HepG2 (cell line): ENCODE results near the gene PEAK3. TPM values are rescaled to one million over a fixed set of nuclear protein-coding genes. Genes with fewer than 3 reads are reported as not detected.
A peak's percentile ranks its signal among the peaks of the same experiment; 100 is the strongest.

Source experiments
- ARNT ChIP-seq: fragments of 450-650 bp; IDR thresholded peaks from 2 replicates; pipeline ENCODE4 v1.6.1; 2017
- ASH2L ChIP-seq: fragments of 300-600, 200-600 bp; sonication (generic); IDR thresholded peaks from 2 replicates; pipeline ENCODE4 v1.7.0; 2017; ENCODE audit warnings: low read depth, mild to moderate bottlenecking, moderate library complexity, mixed read lengths, low read length; ENCODE audit not compliant: insufficient read length
- CREM ChIP-seq, 2 experiments: sonication (generic) in 1 of 2; formaldehyde crosslinking in 1 of 2; IDR thresholded peaks; 2 replicates each; pipeline versions ENCODE4 v1.4.0 to v1.6.1; 2016 to 2020; ENCODE audit warnings: antibody characterized with exemption in 1 of 2, mild to moderate bottlenecking in 1 of 2, missing genetic modification reagents in 1 of 2
- ELF1 ChIP-seq: sonication (generic); formaldehyde crosslinking; IDR thresholded peaks from 2 replicates; pipeline ENCODE4 v1.4.0; 2020; ENCODE audit warnings: missing genetic modification reagents
- KDM4B ChIP-seq: sonication (generic); formaldehyde crosslinking; IDR thresholded peaks from 2 replicates; pipeline ENCODE4 v1.4.0; 2020; ENCODE audit warnings: missing genetic modification reagents
- MAF1 ChIP-seq: sonication (generic); formaldehyde crosslinking; IDR thresholded peaks from 2 replicates; pipeline ENCODE4 v1.5.0; 2020; ENCODE audit warnings: missing genetic modification reagents, borderline replicate concordance
- POLR2AphosphoS2 ChIP-seq: IDR thresholded peaks from 2 replicates; pipeline ENCODE4 v1.6.1; 2011; ENCODE audit warnings: low read depth, low read length, improper control_type of control experiment
- POLR2G ChIP-seq: fragments of 200-400 bp; formaldehyde crosslinking; IDR thresholded peaks from 2 replicates; pipeline ENCODE4 v1.6.1; 2018; ENCODE audit warnings: mild to moderate bottlenecking, low read depth, low read length, moderate library complexity
- PRMT3 ChIP-seq: sonication (generic); formaldehyde crosslinking; IDR thresholded peaks from 2 replicates; pipeline ENCODE4 v1.8.1; 2022; ENCODE audit warnings: low read depth, mild to moderate bottlenecking, moderate library complexity, missing genetic modification reagents, borderline replicate concordance
- PRPF4 ChIP-seq: fragments of 200-400 bp; formaldehyde crosslinking; IDR thresholded peaks from 2 replicates; pipeline ENCODE4 v1.6.1; 2016; ENCODE audit warnings: low read length, low read depth; ENCODE audit not compliant: poor library complexity, severe bottlenecking
- SALL2 ChIP-seq: sonication (generic); formaldehyde crosslinking; IDR thresholded peaks from 2 replicates; pipeline ENCODE4 v1.8.1; 2023; ENCODE audit warnings: mild to moderate bottlenecking, missing genetic modification reagents, inconsistent platforms
- USF2 ChIP-seq, 2 experiments: sonication (generic) in 1 of 2; formaldehyde crosslinking in 1 of 2; IDR thresholded peaks; 2 replicates each; pipeline versions ENCODE4 v1.5.1 to v1.6.1; 2011 to 2020; ENCODE audit warnings: borderline replicate concordance in 1 of 2, low read depth in 1 of 2, low read length in 1 of 2, mild to moderate bottlenecking in 1 of 2, missing genetic modification reagents in 1 of 2, moderate library complexity in 1 of 2
- ZBTB43 ChIP-seq: sonication (generic); formaldehyde crosslinking; conservative IDR thresholded peaks from 2 replicates; pipeline ENCODE4 v1.4.0; 2020; ENCODE audit warnings: missing genetic modification reagents
- ZC3H4 ChIP-seq: sonication (generic); formaldehyde crosslinking; IDR thresholded peaks from 2 replicates; pipeline ENCODE4 v1.4.0; 2020; ENCODE audit warnings: missing genetic modification reagents, borderline replicate concordance
- ZFP36L2 ChIP-seq: sonication (generic); formaldehyde crosslinking; IDR thresholded peaks from 2 replicates; pipeline ENCODE4 v1.4.0; 2020; ENCODE audit warnings: missing genetic modification reagents
- ZFP41 ChIP-seq: sonication (generic); formaldehyde crosslinking; IDR thresholded peaks from 2 replicates; pipeline ENCODE4 v1.4.0; 2020; ENCODE audit warnings: mild to moderate bottlenecking, missing genetic modification reagents, borderline replicate concordance
- ZIK1 ChIP-seq: sonication (generic); formaldehyde crosslinking; IDR thresholded peaks from 2 replicates; pipeline ENCODE4 v1.5.0; 2020; ENCODE audit warnings: mild to moderate bottlenecking, low read depth, missing genetic modification reagents, borderline replicate concordance
- ZNF256 ChIP-seq: sonication (generic); formaldehyde crosslinking; conservative IDR thresholded peaks from 2 replicates; pipeline ENCODE4 v1.4.0; 2020; ENCODE audit warnings: missing genetic modification reagents
- ZNF597 ChIP-seq: sonication (generic); formaldehyde crosslinking; IDR thresholded peaks from 2 replicates; pipeline ENCODE4 v1.5.0; 2020; ENCODE audit warnings: missing genetic modification reagents
- polyA plus RNA-seq, 8 experiments: library from polyadenylated mRNA; depleted of rRNA in 3 of 8; stranded (reverse) in 7 of 8; unstranded in 1 of 8; fragments of >200 nt; fragmentation: Illumina TruSeq in 4 of 8; extraction: Trizol in 4 of 8; gene quantifications; 2 replicates each; pipeline versions ENCODE4 v1.2.1 to v1.2.3, GENCODE V29; 2011 to 2016; ENCODE audit warnings: low read depth in 4 of 8, missing spikeins in 1 of 8, mixed read lengths in 1 of 8; ENCODE audit not compliant: insufficient read depth in 1 of 8
- total RNA-seq, 5 experiments: library from RNA; depleted of rRNA; stranded (reverse); fragments of >200 nt; fragmentation: Illumina TruSeq; extraction: Trizol; gene quantifications; 2 replicates each; pipeline ENCODE4 v1.2.3, GENCODE V29; 2016; ENCODE audit warnings: low read depth in 1 of 5
- TF ChIP-seq, protein P1 (sequence below): sonication (generic); formaldehyde crosslinking; IDR thresholded peaks from 2 replicates; pipeline ENCODE4 v1.5.0; 2020; ENCODE audit warnings: missing genetic modification reagents
- TF ChIP-seq, protein P2 (sequence below): sonication (generic); formaldehyde crosslinking; IDR thresholded peaks from 2 replicates; pipeline ENCODE4 v1.8.0; 2022; ENCODE audit warnings: missing genetic modification reagents, mild to moderate bottlenecking, inconsistent platforms, borderline replicate concordance

The PEAK3 gene
- total and polyA plus RNA-seq, 2 of the 13 experiments (the other 11 are each of a cell fraction or from before 2014, with no cell fraction given) = not detected

DNA sequence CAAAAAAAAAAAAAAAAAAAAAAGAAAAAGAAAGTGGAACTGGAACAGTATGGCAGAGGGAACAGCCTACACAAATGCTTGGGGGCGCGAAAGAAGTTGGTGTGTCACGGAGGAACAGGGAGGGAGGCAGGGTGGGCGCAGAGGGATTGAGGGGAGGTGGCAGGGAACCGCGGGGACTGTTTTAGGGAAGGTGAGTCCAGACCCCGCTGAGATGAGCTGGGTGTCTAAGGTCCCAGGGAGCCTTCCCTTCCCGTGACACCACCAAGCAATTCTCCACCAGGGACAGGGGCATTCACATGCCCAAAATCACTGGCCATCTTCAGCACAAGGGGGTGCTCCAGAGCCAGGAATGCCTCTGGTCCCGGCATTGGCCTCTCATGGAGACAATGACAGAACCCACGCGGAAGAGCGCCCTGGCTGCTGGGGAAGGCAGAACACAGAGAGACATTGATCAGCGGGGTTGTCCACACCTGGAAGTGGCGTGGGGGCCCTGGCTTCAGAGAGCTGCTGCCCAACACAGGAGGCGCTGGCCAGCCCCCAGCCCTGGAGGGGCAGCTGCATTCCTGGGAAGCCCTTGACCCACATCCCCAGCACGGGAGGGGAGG is 6.9 kb downstream of the PEAK3 start (continued):
- no peak for TF ChIP-seq USF2 (IDR thresholded peaks at IDR 0.05; ENCODE audit: low read depth, low read length)
- no peak for TF ChIP-seq USF2 (CRISPR knock-in tag; IDR thresholded peaks at IDR 0.05; ENCODE audit: borderline replicate concordance)
- TF ChIP-seq ZIK1 (CRISPR knock-in tag) = no peak
- TF ChIP-seq, protein P1, sequence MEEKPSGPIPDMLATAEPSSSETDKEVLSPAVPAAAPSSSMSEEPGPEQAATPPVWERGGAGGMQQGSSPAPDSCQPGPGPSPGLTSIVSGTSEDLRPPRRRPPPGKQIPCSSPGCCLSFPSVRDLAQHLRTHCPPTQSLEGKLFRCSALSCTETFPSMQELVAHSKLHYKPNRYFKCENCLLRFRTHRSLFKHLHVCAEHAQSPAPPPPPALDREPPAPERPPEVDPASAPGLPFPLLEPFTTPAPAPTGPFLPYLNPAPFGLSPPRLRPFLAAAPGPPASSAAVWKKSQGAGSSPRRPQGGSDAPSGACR (CRISPR knock-in tag) = no peak
- TF ChIP-seq, protein P2, sequence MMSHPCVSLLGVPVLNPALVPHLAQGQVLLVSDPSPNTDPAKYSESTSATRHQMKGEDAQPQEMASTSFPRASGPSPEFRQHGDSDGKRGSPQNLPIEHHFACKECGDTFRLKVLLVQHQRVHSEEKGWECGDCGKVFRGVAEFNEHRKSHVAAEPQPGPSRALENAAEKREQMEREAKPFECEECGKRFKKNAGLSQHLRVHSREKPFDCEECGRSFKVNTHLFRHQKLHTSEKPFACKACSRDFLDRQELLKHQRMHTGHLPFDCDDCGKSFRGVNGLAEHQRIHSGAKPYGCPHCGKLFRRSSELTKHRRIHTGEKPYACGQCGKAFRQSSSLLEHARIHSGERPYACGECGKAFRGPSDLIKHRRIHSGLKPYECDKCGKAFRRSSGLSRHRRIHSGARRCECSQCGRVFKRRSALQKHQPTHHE = no peak
- TF ChIP-seq ZNF256 (CRISPR knock-in tag) = no peak
- no peak for TF ChIP-seq SALL2 (CRISPR knock-in tag)
- TF ChIP-seq ZFP36L2 (CRISPR knock-in tag) = no peak
- TF ChIP-seq POLR2AphosphoS2 = no peak
- TF ChIP-seq PRPF4 = no peak
- TF ChIP-seq POLR2G = 0 out of 2 replicates have a peak, but pooled peaks have one; percentile 21
- no peak for TF ChIP-seq ZNF597 (CRISPR knock-in tag)
- no peak for TF ChIP-seq KDM4B (CRISPR knock-in tag)
- no peak for TF ChIP-seq ASH2L
- no peak for TF ChIP-seq CREM (IDR thresholded peaks at IDR 0.05)
- no peak for TF ChIP-seq CREM (CRISPR knock-in tag; IDR thresholded peaks at IDR 0.05)
- no peak for TF ChIP-seq ARNT
- no peak for TF ChIP-seq ELF1
- no peak for TF ChIP-seq MAF1 (CRISPR knock-in tag)
- TF ChIP-seq PRMT3 (CRISPR knock-in tag) = no peak
- no peak for TF ChIP-seq ZBTB43 (CRISPR knock-in tag)
- no peak for TF ChIP-seq ZFP41 (CRISPR knock-in tag)
- no peak for TF ChIP-seq ZC3H4 (CRISPR knock-in tag)
